ENCODE measurements around the gene URB1. TPM values are rescaled to one million over a fixed set of nuclear protein-coding genes. Genes with fewer than 3 reads are reported as not detected.

URB1 gene
- total and polyA plus RNA-seq, 2 donors = 9.2 to 14.5 TPM

GRCh38 chr21:32308696-32309095, 84.1 kb downstream of the URB1 start:
- no peak overlapping the region for H3K27ac ChIP-seq (ENCODE audit: low read depth)
- H3K4me1 ChIP-seq (ENCODE audit: insufficient read depth) = no peaks in the 10 kb centered on the region

GRCh38 chr21:32307706-32308105, 85.1 kb downstream of the URB1 start:
- Histone ChIP-seq H3K4me3 (ENCODE audit: low read depth, low read length) (no peak overlapping the region), H3K27ac (ENCODE audit: low read depth) (no peak overlapping the region), H3K36me3 (ENCODE audit: insufficient read depth) (no peaks in the 10 kb centered on the region), H3K4me1 (ENCODE audit: insufficient read depth) (no peaks in the 10 kb centered on the region)
- WGBS = 96% methylated on average over 4 of the region's 4 CpGs
- no peak for DNase-seq (ENCODE audit: extremely low spot score)

More at GRCh38 chr21:32308696-32309095, 84.1 kb downstream of the URB1 start:
- H3K36me3 ChIP-seq (ENCODE audit: insufficient read depth) = no peaks in the 10 kb centered on the region
- DNase-seq (ENCODE audit: extremely low spot score) = no peak
- H3K4me3 ChIP-seq (ENCODE audit: low read depth, low read length) = no peak overlapping the region
- 94% methylated on average over 10 of the region's 10 CpGs for WGBS

- H3K4me1 ChIP-seq (ENCODE audit: insufficient read depth) = no peaks in the 10 kb centered on the region
- WGBS = 51% methylated on average over 22 of the region's 22 CpGs
- H3K27ac ChIP-seq (ENCODE audit: low read depth) = no peak overlapping the region
- no peaks in the 10 kb centered on the region for H3K36me3 ChIP-seq (ENCODE audit: insufficient read depth)
- no peak overlapping the region for H3K4me3 ChIP-seq (ENCODE audit: low read depth, low read length)
- no peak for DNase-seq (ENCODE audit: extremely low spot score)
Measured at GRCh38 chr21:32306021-32306780, 86.6 kb downstream of the URB1 start.

- no peak overlapping the region for H3K4me3 ChIP-seq (ENCODE audit: low read depth, low read length)
- 96% methylated on average over 7 of the region's 7 CpGs for WGBS
- no peak overlapping the region for H3K27ac ChIP-seq (ENCODE audit: low read depth)
- no peaks in the 10 kb centered on the region for H3K4me1 ChIP-seq (ENCODE audit: insufficient read depth)
- DNase-seq (ENCODE audit: extremely low spot score) = no peak
- no peaks in the 10 kb centered on the region for H3K36me3 ChIP-seq (ENCODE audit: insufficient read depth)
Measured at GRCh38 chr21:32304998-32305397, 87.8 kb downstream of the URB1 start.

- DNase-seq (ENCODE audit: extremely low spot score) = no peak
- H3K4me1 ChIP-seq (ENCODE audit: insufficient read depth) = no peaks in the 10 kb centered on the region
- no peak overlapping the region for H3K4me3 ChIP-seq (ENCODE audit: low read depth, low read length)
- no peaks in the 10 kb centered on the region for H3K36me3 ChIP-seq (ENCODE audit: insufficient read depth)
- H3K27ac ChIP-seq (ENCODE audit: low read depth) = no peak overlapping the region
- WGBS = 98% methylated on average over 1 of the region's 1 CpG
Measured at GRCh38 chr21:32303385-32303784, 89.4 kb downstream of the URB1 start.

- Histone ChIP-seq H3K36me3 (ENCODE audit: insufficient read depth) (no peaks in the 10 kb centered on the region), H3K4me3 (ENCODE audit: low read depth, low read length) (no peak overlapping the region), H3K27ac (ENCODE audit: low read depth) (no peak overlapping the region), H3K4me1 (ENCODE audit: insufficient read depth) (no peaks in the 10 kb centered on the region)
- WGBS = 93% methylated on average over 6 of the region's 6 CpGs
- no peak for DNase-seq (ENCODE audit: extremely low spot score)
Measured at GRCh38 chr21:32302560-32302959, 90.3 kb downstream of the URB1 start.

- no peak overlapping the region for H3K27ac ChIP-seq (ENCODE audit: low read depth)
- DNase-seq (ENCODE audit: extremely low spot score) = no peak
- 89% methylated on average over 2 of the region's 2 CpGs for WGBS
- no peaks in the 10 kb centered on the region for H3K4me1 ChIP-seq (ENCODE audit: insufficient read depth)
- no peak overlapping the region for H3K4me3 ChIP-seq (ENCODE audit: low read depth, low read length)
- H3K36me3 ChIP-seq (ENCODE audit: insufficient read depth) = no peaks in the 10 kb centered on the region
Measured at GRCh38 chr21:32301596-32301995, 91.2 kb downstream of the URB1 start.

- Histone ChIP-seq H3K27ac (ENCODE audit: low read depth) (no peak overlapping the region), H3K36me3 (ENCODE audit: insufficient read depth) (no peaks in the 10 kb centered on the region), H3K4me3 (ENCODE audit: low read depth, low read length) (no peak overlapping the region), H3K4me1 (ENCODE audit: insufficient read depth) (no peaks in the 10 kb centered on the region)
- DNase-seq (ENCODE audit: extremely low spot score) = no peak
- 95% methylated on average over 41 of the region's 41 CpGs for WGBS
Measured at GRCh38 chr21:32300117-32300681, 92.6 kb downstream of the URB1 start.

- no peak overlapping the region for H3K4me3 ChIP-seq (ENCODE audit: low read depth, low read length)
- no peaks in the 10 kb centered on the region for H3K4me1 ChIP-seq (ENCODE audit: insufficient read depth)
- WGBS = 84% methylated on average over 6 of the region's 6 CpGs
- DNase-seq (ENCODE audit: extremely low spot score) = no peak
- H3K36me3 ChIP-seq (ENCODE audit: insufficient read depth) = no peaks in the 10 kb centered on the region
- no peak overlapping the region for H3K27ac ChIP-seq (ENCODE audit: low read depth)
Measured at GRCh38 chr21:32299695-32300094, 93.1 kb downstream of the URB1 start.

- DNase-seq (ENCODE audit: extremely low spot score) = no peak
- no peak within 1 kb of the TSS for H3K27ac ChIP-seq (ENCODE audit: low read depth)
- H3K36me3 ChIP-seq (ENCODE audit: insufficient read depth) = no peaks in the 10 kb centered on the region
- WGBS = 90% methylated on average over 14 of the region's 14 CpGs
- H3K4me3 ChIP-seq (ENCODE audit: low read depth, low read length) = no peak within 1 kb of the TSS
- no peaks in the 10 kb centered on the region for H3K4me1 ChIP-seq (ENCODE audit: insufficient read depth)
Measured at GRCh38 chr21:32298658-32299081, 94.1 kb downstream of the URB1 start, which contains the start of gene MRAP. Gene MRAP (plus strand): TSS chr21:32298855. CDS start chr21:32298972, 117 bp downstream.

- no peaks in the 10 kb centered on the region for H3K4me1 ChIP-seq (ENCODE audit: insufficient read depth)
- no peaks in the 10 kb centered on the region for H3K36me3 ChIP-seq (ENCODE audit: insufficient read depth)
- H3K27ac ChIP-seq (ENCODE audit: low read depth) = no peak overlapping the region
- DNase-seq (ENCODE audit: extremely low spot score) = no peak
- WGBS = 88% methylated on average over 6 of the region's 6 CpGs
- no peak overlapping the region for H3K4me3 ChIP-seq (ENCODE audit: low read depth, low read length)
Measured at GRCh38 chr21:32298148-32298559, 94.7 kb downstream of the URB1 start.

GRCh38 chr21:32297449-32297848, 95.4 kb downstream of the URB1 start:
- H3K27ac ChIP-seq (ENCODE audit: low read depth) = no peak overlapping the region
- no peaks in the 10 kb centered on the region for H3K36me3 ChIP-seq (ENCODE audit: insufficient read depth)
- H3K4me3 ChIP-seq (ENCODE audit: low read depth, low read length) = no peak overlapping the region
- WGBS = 90% methylated on average over 7 of the region's 7 CpGs
- no peak for DNase-seq (ENCODE audit: extremely low spot score)
- H3K4me1 ChIP-seq (ENCODE audit: insufficient read depth) = no peaks in the 10 kb centered on the region

GRCh38 chr21:32285476-32285875, 107.3 kb downstream of the URB1 start:
- no peak for DNase-seq (ENCODE audit: extremely low spot score)
- 95% methylated on average over 4 of the region's 4 CpGs for WGBS
- no peak overlapping the region for H3K27ac ChIP-seq (ENCODE audit: low read depth)
- H3K4me3 ChIP-seq (ENCODE audit: low read depth, low read length) = no peak overlapping the region
- no peaks in the 10 kb centered on the region for H3K36me3 ChIP-seq (ENCODE audit: insufficient read depth)
- no peaks in the 10 kb centered on the region for H3K4me1 ChIP-seq (ENCODE audit: insufficient read depth)

GRCh38 chr21:32282992-32283391, 109.8 kb downstream of the URB1 start:
- Histone ChIP-seq H3K27ac (ENCODE audit: low read depth) (no peak overlapping the region), H3K4me3 (ENCODE audit: low read depth, low read length) (no peak overlapping the region), H3K4me1 (ENCODE audit: insufficient read depth) (no peaks in the 10 kb centered on the region), H3K36me3 (ENCODE audit: insufficient read depth) (no peaks in the 10 kb centered on the region)
- DNase-seq (ENCODE audit: extremely low spot score) = no peak
- 81% methylated on average over 6 of the region's 6 CpGs for WGBS

Measured in urinary bladder (tissue), 4 donors.